GM12864 (cell line): ENCODE data around the gene INTS1.
"Not testable (repeated sequence)": the region's sequence is repeated elsewhere in the genome, so short reads cannot be mapped to it uniquely, and the experiment has no call there.

Experiments used
- DNase-seq: peaks from one replicate; pipeline ENCODE4 v3.0.0-alpha.2; 2011; ENCODE audit warnings: low read depth
- H3K4me3 ChIP-seq: 2 replicates; pipeline ENCODE4 v1.5.1; 2011; ENCODE audit warnings: mild to moderate bottlenecking, low read depth, low read length, control low read depth
- TF ChIP-seq, protein P1 (sequence below): IDR thresholded peaks from 2 replicates; pipeline ENCODE4 v1.5.1; 2011; ENCODE audit warnings: low read depth, mild to moderate bottlenecking, moderate library complexity, low read length, control low read depth, inconsistent platforms; ENCODE audit errors: missing control alignments

INTS1 gene

DNA sequence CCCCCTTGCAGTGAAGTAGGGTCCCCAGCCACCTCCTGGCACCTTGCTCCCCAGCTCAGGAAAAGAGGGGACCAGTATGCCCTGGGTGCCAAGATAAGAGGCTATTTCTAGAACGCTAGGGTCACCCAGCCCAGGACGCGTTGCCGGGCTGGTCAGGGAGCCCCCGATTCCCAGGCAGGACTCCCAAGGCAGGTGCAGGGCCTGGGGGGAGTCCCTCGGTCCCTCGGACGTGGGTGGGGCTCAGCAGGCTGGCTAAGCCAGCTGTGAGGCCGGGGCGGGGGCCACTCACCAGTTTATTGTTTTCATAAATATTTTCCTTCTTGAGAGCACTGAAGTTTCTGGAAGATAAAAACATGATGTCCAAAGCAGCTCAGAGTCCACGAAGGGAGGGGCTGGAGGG is 54.2 kb downstream of the INTS1 start:
- no peak overlapping the region for H3K4me3 ChIP-seq
- DNase-seq: no peak
- TF ChIP-seq, protein P1, sequence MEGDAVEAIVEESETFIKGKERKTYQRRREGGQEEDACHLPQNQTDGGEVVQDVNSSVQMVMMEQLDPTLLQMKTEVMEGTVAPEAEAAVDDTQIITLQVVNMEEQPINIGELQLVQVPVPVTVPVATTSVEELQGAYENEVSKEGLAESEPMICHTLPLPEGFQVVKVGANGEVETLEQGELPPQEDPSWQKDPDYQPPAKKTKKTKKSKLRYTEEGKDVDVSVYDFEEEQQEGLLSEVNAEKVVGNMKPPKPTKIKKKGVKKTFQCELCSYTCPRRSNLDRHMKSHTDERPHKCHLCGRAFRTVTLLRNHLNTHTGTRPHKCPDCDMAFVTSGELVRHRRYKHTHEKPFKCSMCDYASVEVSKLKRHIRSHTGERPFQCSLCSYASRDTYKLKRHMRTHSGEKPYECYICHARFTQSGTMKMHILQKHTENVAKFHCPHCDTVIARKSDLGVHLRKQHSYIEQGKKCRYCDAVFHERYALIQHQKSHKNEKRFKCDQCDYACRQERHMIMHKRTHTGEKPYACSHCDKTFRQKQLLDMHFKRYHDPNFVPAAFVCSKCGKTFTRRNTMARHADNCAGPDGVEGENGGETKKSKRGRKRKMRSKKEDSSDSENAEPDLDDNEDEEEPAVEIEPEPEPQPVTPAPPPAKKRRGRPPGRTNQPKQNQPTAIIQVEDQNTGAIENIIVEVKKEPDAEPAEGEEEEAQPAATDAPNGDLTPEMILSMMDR: no peak

DNA sequence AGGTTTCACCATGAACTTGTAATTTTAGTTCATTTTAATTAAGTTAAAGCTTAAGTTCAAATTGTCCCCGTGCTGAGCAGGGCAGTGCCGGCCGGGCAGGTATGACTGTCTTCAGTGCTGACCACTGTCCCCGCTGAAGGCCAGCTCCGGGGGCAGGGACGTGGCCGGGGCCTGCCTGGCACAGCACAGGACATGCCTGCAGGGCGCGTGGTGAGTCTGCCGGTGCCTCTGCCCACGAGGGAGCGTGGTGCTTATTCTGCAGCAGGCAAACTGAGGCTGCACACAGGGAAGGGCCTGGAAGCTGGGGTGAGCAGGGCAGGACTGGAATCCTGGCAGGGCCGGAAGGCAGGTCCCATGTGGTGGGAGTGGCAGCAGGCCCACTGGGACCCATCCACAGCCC is 54.7 kb downstream of the INTS1 start:
- H3K4me3 ChIP-seq: no peak overlapping the region
- no peak for DNase-seq
- TF ChIP-seq, protein P1: no peak

DNA sequence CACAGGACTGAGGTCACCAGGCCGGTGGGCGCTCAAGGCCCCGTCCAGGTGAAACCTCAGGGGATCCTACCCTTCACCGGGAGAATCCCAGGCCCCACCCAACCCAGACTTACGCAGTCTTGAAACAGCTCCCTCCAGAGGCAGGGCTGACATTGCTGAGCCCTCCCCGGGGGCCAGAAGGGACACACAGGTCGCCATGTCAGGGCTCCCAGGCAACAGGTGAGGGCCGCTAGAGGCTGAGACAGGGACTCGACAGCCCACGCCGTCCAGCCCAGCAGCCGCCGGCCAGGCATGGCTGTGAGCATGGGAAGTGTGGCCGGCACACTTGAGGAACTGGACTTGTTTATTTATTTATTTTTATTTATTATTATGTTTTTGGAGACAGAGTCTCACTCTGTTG is 55.2 kb downstream of the INTS1 start:
- TF ChIP-seq, protein P1: no peak
- H3K4me3 ChIP-seq: no peak overlapping the region
- DNase-seq: no peak

DNA sequence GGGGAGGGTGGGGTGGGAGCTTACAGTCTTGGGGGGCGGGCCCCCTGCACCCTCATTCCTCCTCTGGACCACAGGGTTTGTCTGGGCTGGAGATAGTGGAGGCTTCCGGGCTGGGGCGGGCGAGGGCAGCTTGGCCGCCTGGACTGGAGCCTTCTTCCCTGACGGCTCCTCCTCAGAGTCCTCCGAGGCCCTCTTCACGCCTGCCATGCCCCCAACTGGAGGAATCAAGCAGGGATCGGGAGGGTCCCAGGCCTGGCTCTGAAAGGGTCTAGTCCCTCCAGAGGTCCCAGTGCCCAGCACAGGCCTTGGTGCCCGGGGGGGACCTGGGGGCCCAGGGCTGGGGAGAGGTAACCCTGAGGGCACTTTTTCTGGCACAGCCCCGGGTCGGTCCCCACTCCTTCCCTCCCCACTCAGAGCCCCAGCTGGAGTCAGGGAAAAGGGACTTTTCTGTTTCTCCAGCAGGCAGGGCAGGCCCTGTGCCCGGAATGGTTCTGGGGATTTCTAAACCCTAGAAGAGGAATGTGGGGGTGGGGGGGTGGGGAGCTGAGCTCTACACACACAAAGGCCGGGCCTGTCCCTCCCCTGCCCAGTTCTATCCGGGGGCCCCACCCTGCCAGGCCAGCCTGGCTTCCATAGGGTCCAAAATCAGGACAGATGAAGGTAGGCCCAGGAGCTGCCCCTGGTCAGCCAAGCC is 56.5 kb downstream of the INTS1 start:
- no peak overlapping the region for H3K4me3 ChIP-seq
- TF ChIP-seq, protein P1: no peak
- no peak for DNase-seq

DNA sequence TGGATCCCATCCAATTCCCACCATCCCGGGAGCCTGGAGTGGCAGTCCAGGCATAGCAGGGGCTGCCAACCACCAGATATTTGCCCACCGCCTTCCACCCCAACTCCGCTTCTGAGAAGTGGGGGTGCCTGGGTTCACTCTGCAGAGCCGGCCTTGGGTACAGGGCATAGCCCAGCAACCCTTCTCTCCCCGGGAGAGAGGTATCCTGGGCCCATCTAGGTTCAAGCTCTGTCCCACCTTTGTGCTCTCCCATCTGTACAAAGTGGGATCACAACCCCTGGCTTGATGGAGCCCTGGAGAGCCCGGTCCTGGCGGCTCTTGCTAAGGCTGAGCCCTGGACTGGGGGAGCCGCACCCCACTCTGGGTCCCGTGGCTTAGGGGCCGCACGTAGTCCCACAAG is 57.1 kb downstream of the INTS1 start:
- no peak overlapping the region for H3K4me3 ChIP-seq
- TF ChIP-seq, protein P1: no peak
- no peak for DNase-seq

DNA sequence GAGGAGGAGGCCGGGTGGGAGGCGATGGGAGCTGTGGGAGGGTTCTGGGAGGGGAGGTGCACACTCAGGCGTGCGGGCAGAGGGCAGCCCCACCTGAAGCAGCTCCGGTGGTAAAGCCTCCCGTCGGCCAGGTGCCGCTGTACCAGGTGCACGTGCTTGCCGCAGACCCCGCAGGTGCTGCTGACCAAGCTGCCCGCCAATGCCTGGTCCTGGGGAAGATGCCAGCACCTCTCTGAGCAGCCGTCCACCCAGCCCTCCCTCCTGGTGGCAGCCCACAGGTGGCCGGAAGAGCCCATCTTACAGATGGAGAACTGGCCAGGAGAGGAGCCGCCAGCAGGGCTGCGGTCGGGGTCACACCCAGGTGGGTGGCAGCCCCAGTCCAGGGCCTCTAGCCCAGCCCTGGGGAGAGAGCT is 57.6 kb downstream of the INTS1 start:
- no peak for DNase-seq
- H3K4me3 ChIP-seq: no peak overlapping the region
- TF ChIP-seq, protein P1: no peak

DNA sequence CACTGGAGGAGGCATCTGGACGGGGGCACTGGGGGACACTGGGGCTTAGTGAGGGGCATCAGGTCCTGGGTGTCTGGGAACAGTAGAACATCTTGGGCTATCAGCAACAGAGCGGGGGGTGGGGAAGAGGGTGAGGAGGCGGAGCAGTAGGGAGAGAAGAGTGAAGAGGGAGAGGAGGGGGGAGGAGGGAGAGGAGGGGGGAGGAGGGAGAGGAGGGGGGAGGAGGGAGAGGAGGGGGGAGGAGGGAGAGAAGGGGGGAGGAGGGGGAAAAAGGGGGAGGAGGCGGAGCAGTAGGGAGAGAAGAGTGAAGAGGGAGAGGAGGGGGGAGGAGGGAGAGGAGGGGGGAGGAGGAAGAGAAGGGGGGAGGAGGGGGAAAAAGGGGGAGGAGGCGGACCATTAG is 58.2 kb downstream of the INTS1 start:
- H3K4me3 ChIP-seq, DNase-seq: not testable (repeated sequence)
